Neural cell (in vitro differentiated cells): ENCODE data around the gene SOCS6. TPM values are rescaled to one million over a fixed set of nuclear protein-coding genes. Genes with fewer than 3 reads are reported as not detected.

Source experiments
- H2AFZ ChIP-seq: fragments of 200-600, 300-800 bp; sonication (generic), shearing (Covaris generic); 2 replicates; pipeline ENCODE4 v1.6.0; 2014; ENCODE audit warnings: low read depth, mild to moderate bottlenecking, antibody characterized with exemption, low read length, moderate library complexity
- H3F3A ChIP-seq: fragments of 200-600 bp; shearing (Covaris generic); 2 replicates; pipeline ENCODE4 v1.6.1; 2016; ENCODE audit warnings: mild to moderate bottlenecking, moderate library complexity, mixed read lengths, antibody characterized with exemption, low read length; ENCODE audit not compliant: insufficient read depth, poor library complexity, severe bottlenecking
- H3K27ac ChIP-seq: fragments of 200-600, 300-800 bp; sonication (generic), shearing (Covaris generic); 2 replicates; pipeline ENCODE4 v1.5.1; 2014; ENCODE audit warnings: mild to moderate bottlenecking, low read length, moderate library complexity
- H3K27me3 ChIP-seq: fragments of 300-800, 200-600 bp; sonication (generic), shearing (Covaris generic); 2 replicates; pipeline ENCODE4 v1.6.0; 2014; ENCODE audit warnings: mild to moderate bottlenecking, low read depth, low read length, moderate library complexity; ENCODE audit not compliant: insufficient read depth
- H3K36me3 ChIP-seq: fragments of 300-800, 200-600 bp; sonication (generic), shearing (Covaris generic); 2 replicates; pipeline ENCODE4 v1.5.1; 2014; ENCODE audit warnings: mild to moderate bottlenecking, antibody characterized with exemption, low read length, moderate library complexity; ENCODE audit not compliant: insufficient read depth
- H3K4me2 ChIP-seq: fragments of 300-800, 200-600 bp; sonication (generic), shearing (Covaris generic); 2 replicates; pipeline ENCODE4 v1.6.0; 2014; ENCODE audit warnings: mild to moderate bottlenecking, low read length
- H3K4me3 ChIP-seq: fragments of 300-800, 200-600 bp; sonication (generic), shearing (Covaris generic); 2 replicates; pipeline ENCODE4 v1.5.1; 2014; ENCODE audit warnings: mild to moderate bottlenecking, low read length, moderate library complexity
- H3K79me2 ChIP-seq: fragments of 200-600 bp; shearing (Covaris generic); replicated peaks from 2 replicates; pipeline ENCODE4 v1.6.0; 2014; ENCODE audit warnings: mild to moderate bottlenecking, low read length, moderate library complexity; ENCODE audit not compliant: insufficient read depth
- H3K9ac ChIP-seq: fragments of 300-800, 200-600 bp; sonication (generic), shearing (Covaris generic); 2 replicates; pipeline ENCODE4 v1.6.1; 2016; ENCODE audit warnings: mild to moderate bottlenecking, low read length, mixed read lengths
- H3K9me2 ChIP-seq: fragments of 200-600 bp; shearing (Covaris generic); 2 replicates; pipeline ENCODE4 v1.6.1; 2016; ENCODE audit warnings: mild to moderate bottlenecking, low read length, mixed read lengths; ENCODE audit not compliant: insufficient read depth
- H3K9me3 ChIP-seq: fragments of 200-600, 300-800 bp; sonication (generic), shearing (Covaris generic); 2 replicates; pipeline ENCODE4 v1.6.1; 2016; ENCODE audit warnings: mild to moderate bottlenecking, mixed run types, low read length, moderate library complexity, mixed read lengths
- H4K20me1 ChIP-seq: fragments of 200-600 bp; shearing (Covaris generic); 2 replicates; pipeline ENCODE4 v1.6.1; 2016; ENCODE audit warnings: mild to moderate bottlenecking, mixed run types; ENCODE audit not compliant: insufficient read depth
- EP300 ChIP-seq: fragments of 450-650 bp; conservative IDR thresholded peaks from 2 replicates; pipeline ENCODE4 v1.6.1; 2014; ENCODE audit warnings: antibody characterized with exemption, mild to moderate bottlenecking, moderate library complexity; ENCODE audit not compliant: poor library complexity, severe bottlenecking
- MXI1 ChIP-seq: fragments of 450-650 bp; conservative IDR thresholded peaks from 2 replicates; pipeline ENCODE4 v1.6.1; 2014; ENCODE audit warnings: antibody characterized with exemption, mild to moderate bottlenecking; ENCODE audit not compliant: poor library complexity, severe bottlenecking
- RAD21 ChIP-seq: fragments of 450-650 bp; conservative IDR thresholded peaks from 2 replicates; pipeline ENCODE4 v1.6.1; 2014; ENCODE audit warnings: antibody characterized with exemption, mild to moderate bottlenecking, moderate library complexity
- TAF1 ChIP-seq: IDR thresholded peaks from 2 replicates; pipeline ENCODE4 v1.6.1; 2012; ENCODE audit warnings: low read depth
- polyA plus RNA-seq: library from polyadenylated mRNA; depleted of rRNA; stranded (reverse); fragments of >200 nt; gene quantifications from 2 replicates; pipeline ENCODE4 v1.2.3, GENCODE V29; 2014
- TF ChIP-seq, protein P1 (sequence below): IDR thresholded peaks from 2 replicates; pipeline ENCODE4 v1.6.1; 2012; ENCODE audit warnings: borderline replicate concordance

The SOCS6 gene
- polyA plus RNA-seq, 1 donor from 2014 or later, result 21.9 TPM

- H3K36me3 ChIP-seq, result no peaks in the 10 kb centered on the region
- TF ChIP-seq TAF1 (no peak), EP300 (no peak)
- TF ChIP-seq, protein P1, sequence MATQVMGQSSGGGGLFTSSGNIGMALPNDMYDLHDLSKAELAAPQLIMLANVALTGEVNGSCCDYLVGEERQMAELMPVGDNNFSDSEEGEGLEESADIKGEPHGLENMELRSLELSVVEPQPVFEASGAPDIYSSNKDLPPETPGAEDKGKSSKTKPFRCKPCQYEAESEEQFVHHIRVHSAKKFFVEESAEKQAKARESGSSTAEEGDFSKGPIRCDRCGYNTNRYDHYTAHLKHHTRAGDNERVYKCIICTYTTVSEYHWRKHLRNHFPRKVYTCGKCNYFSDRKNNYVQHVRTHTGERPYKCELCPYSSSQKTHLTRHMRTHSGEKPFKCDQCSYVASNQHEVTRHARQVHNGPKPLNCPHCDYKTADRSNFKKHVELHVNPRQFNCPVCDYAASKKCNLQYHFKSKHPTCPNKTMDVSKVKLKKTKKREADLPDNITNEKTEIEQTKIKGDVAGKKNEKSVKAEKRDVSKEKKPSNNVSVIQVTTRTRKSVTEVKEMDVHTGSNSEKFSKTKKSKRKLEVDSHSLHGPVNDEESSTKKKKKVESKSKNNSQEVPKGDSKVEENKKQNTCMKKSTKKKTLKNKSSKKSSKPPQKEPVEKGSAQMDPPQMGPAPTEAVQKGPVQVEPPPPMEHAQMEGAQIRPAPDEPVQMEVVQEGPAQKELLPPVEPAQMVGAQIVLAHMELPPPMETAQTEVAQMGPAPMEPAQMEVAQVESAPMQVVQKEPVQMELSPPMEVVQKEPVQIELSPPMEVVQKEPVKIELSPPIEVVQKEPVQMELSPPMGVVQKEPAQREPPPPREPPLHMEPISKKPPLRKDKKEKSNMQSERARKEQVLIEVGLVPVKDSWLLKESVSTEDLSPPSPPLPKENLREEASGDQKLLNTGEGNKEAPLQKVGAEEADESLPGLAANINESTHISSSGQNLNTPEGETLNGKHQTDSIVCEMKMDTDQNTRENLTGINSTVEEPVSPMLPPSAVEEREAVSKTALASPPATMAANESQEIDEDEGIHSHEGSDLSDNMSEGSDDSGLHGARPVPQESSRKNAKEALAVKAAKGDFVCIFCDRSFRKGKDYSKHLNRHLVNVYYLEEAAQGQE, result no peak
- H3K27me3 ChIP-seq, result no peaks in the 10 kb centered on the region
- peaks cover 31% of the 10 kb centered on the region for H3K79me2 ChIP-seq
- H3K27ac ChIP-seq, result no peak overlapping the region
- no peaks in the 10 kb centered on the region for H3F3A ChIP-seq
- no peaks in the 10 kb centered on the region for H4K20me1 ChIP-seq
- no peaks in the 10 kb centered on the region for H3K9me3 ChIP-seq
- no peak overlapping the region for H2AFZ ChIP-seq
- no peak overlapping the region for H3K9ac ChIP-seq
- H3K9me2 ChIP-seq, result no peaks in the 10 kb centered on the region
- peak overlapping the region; percentile 84 for H3K4me3 ChIP-seq
- H3K4me2 ChIP-seq, result no peak overlapping the region
These were observed 1.1 kb upstream of the SOCS6 start for GRCh38 chr18:70287731-70288130.

GRCh38 chr18:70288171-70288850, 534 bp upstream of the SOCS6 start:
- Histone ChIP-seq H3K79me2 (peaks cover 36% of the 10 kb centered on the region), H3K27ac (no peak overlapping the region), H3K4me2 (peak overlapping the region; percentile 68), H3K9ac (peak overlapping the region; percentile 79), H3K36me3 (no peaks in the 10 kb centered on the region), H2AFZ (peak overlapping the region; percentile 34), H3K9me3 (no peaks in the 10 kb centered on the region), H3K9me2 (no peaks in the 10 kb centered on the region), H3F3A (no peaks in the 10 kb centered on the region), H3K27me3 (no peaks in the 10 kb centered on the region), H3K4me3 (peak overlapping the region; percentile 84), H4K20me1 (no peaks in the 10 kb centered on the region)
- TF ChIP-seq RAD21, result no peak
- peak; percentile 36 for TF ChIP-seq TAF1

- Histone ChIP-seq H3K9me3 (no peaks in the 10 kb centered on the region), H2AFZ (no peak overlapping the region), H3K27me3 (no peaks in the 10 kb centered on the region), H3K36me3 (no peaks in the 10 kb centered on the region), H3K4me3 (peak overlapping the region; percentile 86), H3K9me2 (no peaks in the 10 kb centered on the region), H3F3A (no peaks in the 10 kb centered on the region), H3K79me2 (peaks cover 41% of the 10 kb centered on the region), H4K20me1 (no peaks in the 10 kb centered on the region), H3K4me2 (peak overlapping the region; percentile 91), H3K27ac (peak overlapping the region; percentile 31), H3K9ac (peak overlapping the region; percentile 79)
- TF ChIP-seq MXI1, result peak; percentile 36
- no peak for TF ChIP-seq EP300
- TF ChIP-seq, protein P1, result no peak
These were observed 787 bp downstream of the SOCS6 start for GRCh38 chr18:70289351-70290312.
